Spleen (tissue), 7 donors: ENCODE results near the gene PAFAH2.

Source experiments
- POLR2A ChIP-seq, 3 donors: fragments of 450-650 bp; IDR thresholded peaks; one replicate each; pipeline ENCODE4 v1.5.1; 2017; ENCODE audit warnings: antibody characterized with exemption in 3 of 3, mild to moderate bottlenecking in 1 of 3
- POLR2AphosphoS5 ChIP-seq, 3 donors: sonication (generic); formaldehyde crosslinking; IDR thresholded peaks; one replicate each; pipeline ENCODE4 v1.5.1; 2017; ENCODE audit warnings: antibody characterized with exemption in 3 of 3
- TF ChIP-seq, protein P1 (sequence below), 11 experiments: fragments of 200-600 bp in 7 of 11; fragments of 450-650 bp in 4 of 11; sonication (generic) in 4 of 11; IDR thresholded peaks in 8 of 11; conservative IDR thresholded peaks in 3 of 11; 1 replicate in 7 of 11; 2 replicates in 4 of 11; pipeline versions ENCODE4 v1.4.0 to v1.8.0; 2016 to 2021; ENCODE audit warnings: antibody characterized with exemption in 11 of 11, inconsistent platforms in 4 of 11, mild to moderate bottlenecking in 1 of 11
- donor health status: DM: no; HTN: no; CAD: no; lungs with moderate emphysema.
- donor health status: DM: no; HTN: no; CAD: no.
- donor health status: DM: no; HTN: no; CAD: no.

- TF ChIP-seq, protein P1, sequence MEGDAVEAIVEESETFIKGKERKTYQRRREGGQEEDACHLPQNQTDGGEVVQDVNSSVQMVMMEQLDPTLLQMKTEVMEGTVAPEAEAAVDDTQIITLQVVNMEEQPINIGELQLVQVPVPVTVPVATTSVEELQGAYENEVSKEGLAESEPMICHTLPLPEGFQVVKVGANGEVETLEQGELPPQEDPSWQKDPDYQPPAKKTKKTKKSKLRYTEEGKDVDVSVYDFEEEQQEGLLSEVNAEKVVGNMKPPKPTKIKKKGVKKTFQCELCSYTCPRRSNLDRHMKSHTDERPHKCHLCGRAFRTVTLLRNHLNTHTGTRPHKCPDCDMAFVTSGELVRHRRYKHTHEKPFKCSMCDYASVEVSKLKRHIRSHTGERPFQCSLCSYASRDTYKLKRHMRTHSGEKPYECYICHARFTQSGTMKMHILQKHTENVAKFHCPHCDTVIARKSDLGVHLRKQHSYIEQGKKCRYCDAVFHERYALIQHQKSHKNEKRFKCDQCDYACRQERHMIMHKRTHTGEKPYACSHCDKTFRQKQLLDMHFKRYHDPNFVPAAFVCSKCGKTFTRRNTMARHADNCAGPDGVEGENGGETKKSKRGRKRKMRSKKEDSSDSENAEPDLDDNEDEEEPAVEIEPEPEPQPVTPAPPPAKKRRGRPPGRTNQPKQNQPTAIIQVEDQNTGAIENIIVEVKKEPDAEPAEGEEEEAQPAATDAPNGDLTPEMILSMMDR (IDR thresholded peaks at IDR 0.05 in 8 of 11, conservative IDR thresholded peaks at IDR 0.05 in 3 of 11) = no peak
- TF ChIP-seq POLR2A (IDR thresholded peaks at IDR 0.05) (no peak), POLR2AphosphoS5 (IDR thresholded peaks at IDR 0.05) (no peak)
These were observed 42.3 kb downstream of the PAFAH2 start for GRCh38 chr1:25955553-25955952.
